Heart left ventricle (tissue), 13 donors: ENCODE results near the gene MPRIP.

Experiments used
- CTCF ChIP-seq, 12 donors: fragments of 200-600 bp; sonication (generic) in 4 of 12; IDR thresholded peaks; one replicate each; pipeline versions ENCODE4 v1.5.0 to v1.8.0; 2018 to 2022; ENCODE audit warnings: antibody characterized with exemption in 12 of 12, mild to moderate bottlenecking in 5 of 12
- POLR2A ChIP-seq, 2 donors: fragments of 450-650 bp; IDR thresholded peaks; one replicate each; pipeline ENCODE4 v1.6.1; 2017; ENCODE audit warnings: antibody characterized with exemption in 2 of 2, mild to moderate bottlenecking in 2 of 2, moderate library complexity in 2 of 2
- donor health status: ischemic (EF 13 %, LVEDD 7.1; RV severe dilation, severe dysfunction).
- donor health status: DM: no; HTN: yes; CAD: no.
- donor health status: DM: no; HTN: no; CAD: no.
- donor health status: ischemic (EF 25% LVEDD 6.9; RV normal size, moderate dysfunction).
- donor health status: ischemic (EF 25% LVEDD 5.7; RV mildly dilated, moderate dysfunction).
- donor health status: ischemic (EF 35%, LVEDD 5.7; RV mildly dilated, moderate dysfunction).
- donor health status: nonischemic (EF 11% LVEDD 7.7; RV severe dilation, severe dysfunction).
- donor health status: DM: yes; HTN: yes; CAD: no.
- donor health status: PGD.
- donor health status: ischemic (EF 29% LVEDD 5.4; RV normal size, mild dysfunction).
- donor health status: nonischemic (EF 23%, LVEDD 6.1; RV moderate dilation, normal function).

- TF ChIP-seq CTCF (IDR thresholded peaks at IDR 0.05) (no peak), POLR2A (IDR thresholded peaks at IDR 0.05) (no peak)
Measured at GRCh38 chr17:17050346-17051345, 8.4 kb downstream of the MPRIP start.
